Measurements from ENCODE around the gene HSD3B1.

Gene HSD3B1

GRCh38 chr1:119506941-119507340 lies at the start of gene HSD3B1:
TSS of gene HSD3B1 (plus strand) at chr1:119507210. CDS start at chr1:119507477, 267 bp downstream.
- no peak for DNase-seq

DNA sequence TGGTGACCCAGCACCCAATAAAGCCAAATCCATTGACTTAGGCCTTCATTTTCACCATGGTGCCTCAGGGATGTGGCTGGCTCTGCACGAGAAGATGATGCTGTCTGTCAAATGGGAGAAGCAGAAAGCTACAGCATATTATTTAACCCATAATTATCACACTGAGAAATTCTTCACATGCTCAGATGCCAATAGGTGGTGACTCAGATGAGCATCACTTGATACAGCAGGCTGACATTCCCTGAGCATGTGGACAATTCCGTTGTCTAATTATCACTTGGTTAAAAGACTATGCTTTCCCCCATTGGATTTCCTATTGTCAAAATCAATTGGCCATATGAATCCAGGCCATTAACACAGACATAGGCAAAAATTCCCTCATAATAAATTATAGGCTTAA lies 44.0 kb upstream of the HSD3B1 start:
- no peak for DNase-seq

GRCh38 chr1:119463569-119463968 lies 43.4 kb upstream of the HSD3B1 start:
- DNase-seq = no peak

- DNase-seq = no peak
Observed at GRCh38 chr1:119466445-119466844, 40.6 kb upstream of the HSD3B1 start.

DNA sequence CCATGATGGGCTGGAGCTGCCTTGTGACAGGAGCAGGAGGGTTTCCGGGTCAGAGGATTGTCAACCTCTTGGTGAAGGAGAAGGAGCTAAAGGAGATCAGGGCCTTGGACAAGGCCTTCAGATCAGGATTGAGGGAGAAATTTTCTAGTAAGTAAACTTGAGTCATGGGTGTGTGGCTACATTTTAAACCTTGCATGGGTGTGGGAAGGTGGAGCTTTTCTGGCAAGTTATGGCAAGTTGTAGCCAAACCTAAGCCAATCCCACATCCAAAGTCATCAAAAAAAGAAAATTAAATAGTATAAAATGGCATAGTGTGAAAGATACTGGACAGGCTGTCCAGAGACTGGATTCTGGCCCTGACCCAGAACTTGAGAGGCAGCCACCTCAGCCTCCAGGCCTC lies 39.8 kb upstream of the HSD3B1 start:
- no peak for DNase-seq

DNA sequence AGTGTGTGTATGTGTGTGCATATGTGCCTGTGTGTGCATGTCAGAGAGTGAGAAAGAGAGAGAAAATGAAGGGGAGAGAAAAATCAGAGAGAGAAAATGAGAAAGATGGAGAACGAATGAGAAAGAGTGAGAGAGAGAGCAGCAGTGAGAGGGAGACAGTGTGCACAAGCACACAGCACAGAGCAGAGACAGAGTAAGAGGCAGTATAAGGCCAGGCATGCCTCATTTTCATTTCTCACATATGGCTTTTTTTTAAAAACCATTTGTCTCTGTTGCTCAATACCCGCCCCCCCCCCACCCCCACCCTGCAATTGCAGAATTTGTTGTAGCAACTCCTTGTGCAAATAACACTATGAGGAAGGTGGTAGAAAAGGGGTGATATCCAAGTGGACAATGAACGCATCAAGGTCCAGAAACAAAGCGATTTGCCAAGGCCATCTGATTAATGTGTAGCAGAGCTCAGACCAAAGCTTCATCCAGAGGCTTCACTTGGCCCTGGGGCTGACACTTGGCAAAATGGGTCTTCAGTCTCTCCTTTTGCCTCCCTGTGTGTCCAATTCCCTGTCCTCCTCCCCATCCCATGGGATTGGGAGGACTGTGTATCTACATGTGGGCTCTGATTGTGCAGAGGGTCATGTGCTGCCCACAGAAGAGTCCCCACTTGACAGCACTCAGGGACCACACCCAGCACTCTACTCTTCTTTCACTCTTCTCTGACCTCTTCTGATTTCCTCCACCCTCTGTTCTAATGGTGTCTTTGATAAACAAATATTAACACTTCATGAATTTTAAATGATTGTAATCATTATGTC lies 38.9 kb upstream of the HSD3B1 start:
- DNase-seq = no peak

DNA sequence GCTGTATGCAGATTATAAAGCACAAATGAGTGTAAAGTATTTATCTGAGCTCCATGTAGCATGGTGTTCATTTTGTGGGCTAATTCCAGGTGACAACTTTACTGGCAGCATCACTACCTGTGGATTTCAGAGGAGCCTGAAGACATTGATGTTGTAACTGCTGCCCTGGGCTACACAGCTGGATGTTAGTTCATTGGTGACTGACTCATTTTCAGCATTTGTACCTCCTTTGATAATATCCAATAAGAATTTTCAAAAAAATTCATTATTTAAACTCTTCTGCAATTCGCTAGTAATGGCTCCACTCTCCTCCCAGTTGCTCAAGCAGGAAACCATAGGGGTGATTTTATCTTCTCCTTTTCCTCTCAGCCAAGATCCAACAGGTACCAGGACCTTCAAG lies 37.3 kb upstream of the HSD3B1 start:
- no peak for DNase-seq

DNA sequence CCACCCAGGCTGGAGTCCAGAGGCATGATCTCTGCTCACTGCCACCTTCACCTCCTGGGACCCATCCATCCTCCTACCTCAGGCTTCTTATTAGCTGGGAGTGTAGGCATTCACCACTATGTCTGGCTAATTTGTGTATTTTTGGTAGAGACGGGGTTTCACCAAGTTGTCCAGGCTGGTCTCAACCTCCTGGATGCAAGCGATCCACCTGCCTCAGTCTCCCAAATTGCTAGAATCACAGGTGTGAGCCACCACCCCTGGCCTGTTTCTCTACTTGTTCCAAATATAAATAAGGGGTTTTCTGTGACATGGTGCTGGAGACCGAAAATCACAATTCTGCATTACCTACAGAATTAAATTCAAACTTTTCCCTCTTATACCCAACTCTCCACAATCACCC lies 36.6 kb upstream of the HSD3B1 start:
- no peak for DNase-seq

- DNase-seq = no peak
Observed at GRCh38 chr1:119470958-119471357, 36.1 kb upstream of the HSD3B1 start.

DNA sequence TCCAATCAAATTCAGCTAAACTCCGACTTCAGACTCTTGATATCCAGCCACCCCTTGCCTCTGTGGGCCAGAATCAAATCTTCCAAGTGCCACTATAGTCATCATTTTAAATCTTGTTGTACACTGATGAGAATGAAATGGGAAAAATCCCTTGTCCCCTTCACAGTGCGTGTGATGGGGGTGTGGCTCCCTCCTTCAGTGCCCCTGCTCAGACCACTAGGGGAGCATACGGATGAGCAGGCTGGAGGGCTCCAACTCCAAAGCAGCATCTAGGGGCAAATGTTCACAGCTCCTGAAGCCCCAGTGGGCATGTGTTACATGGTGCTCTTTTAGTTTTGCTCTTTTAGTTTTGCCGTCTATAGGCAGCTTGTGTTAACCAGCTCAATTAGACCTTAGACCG lies 35.4 kb upstream of the HSD3B1 start:
- no peak for DNase-seq

- no peak for DNase-seq
Observed at GRCh38 chr1:119472080-119472818, 34.8 kb upstream of the HSD3B1 start.

- DNase-seq = no peak
Observed at GRCh38 chr1:119472819-119473175, 34.2 kb upstream of the HSD3B1 start.

DNA sequence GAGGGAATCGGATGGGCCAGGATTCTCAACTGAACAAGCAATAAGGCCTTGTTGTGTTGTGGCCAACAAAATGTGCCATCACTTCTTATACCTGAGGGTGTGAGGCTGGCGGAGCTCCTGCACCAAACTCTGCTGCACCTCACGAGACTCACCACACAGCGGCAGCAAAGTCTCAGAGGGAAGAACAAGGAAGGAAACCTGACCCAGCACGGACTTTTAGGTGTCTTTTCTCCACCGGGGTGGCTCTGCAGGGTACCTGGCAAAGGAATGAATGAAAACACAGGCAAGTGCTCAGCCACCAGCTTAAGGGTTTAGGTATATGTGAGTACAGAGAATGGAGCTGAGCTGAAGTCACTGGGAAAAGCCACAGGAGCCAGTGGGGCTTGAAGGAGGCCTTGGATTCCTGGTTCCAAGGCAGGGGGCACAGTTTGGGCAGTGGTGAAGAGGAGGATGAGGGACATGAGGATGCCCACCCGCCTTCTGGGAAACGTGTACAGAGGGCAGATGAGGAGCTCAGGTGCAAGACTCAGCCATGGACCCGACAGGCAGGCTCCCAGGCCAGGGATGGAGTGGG lies 31.1 kb upstream of the HSD3B1 start:
- peak; percentile 28 for DNase-seq

GRCh38 chr1:119477710-119478109 lies 29.3 kb upstream of the HSD3B1 start:
- DNase-seq = no peak

GRCh38 chr1:119480175-119480574 lies 26.8 kb upstream of the HSD3B1 start:
- no peak for DNase-seq

GRCh38 chr1:119481951-119482350 lies 25.1 kb upstream of the HSD3B1 start:
- no peak for DNase-seq

GRCh38 chr1:119482517-119483425 lies 24.2 kb upstream of the HSD3B1 start:
- no peak for DNase-seq

DNA sequence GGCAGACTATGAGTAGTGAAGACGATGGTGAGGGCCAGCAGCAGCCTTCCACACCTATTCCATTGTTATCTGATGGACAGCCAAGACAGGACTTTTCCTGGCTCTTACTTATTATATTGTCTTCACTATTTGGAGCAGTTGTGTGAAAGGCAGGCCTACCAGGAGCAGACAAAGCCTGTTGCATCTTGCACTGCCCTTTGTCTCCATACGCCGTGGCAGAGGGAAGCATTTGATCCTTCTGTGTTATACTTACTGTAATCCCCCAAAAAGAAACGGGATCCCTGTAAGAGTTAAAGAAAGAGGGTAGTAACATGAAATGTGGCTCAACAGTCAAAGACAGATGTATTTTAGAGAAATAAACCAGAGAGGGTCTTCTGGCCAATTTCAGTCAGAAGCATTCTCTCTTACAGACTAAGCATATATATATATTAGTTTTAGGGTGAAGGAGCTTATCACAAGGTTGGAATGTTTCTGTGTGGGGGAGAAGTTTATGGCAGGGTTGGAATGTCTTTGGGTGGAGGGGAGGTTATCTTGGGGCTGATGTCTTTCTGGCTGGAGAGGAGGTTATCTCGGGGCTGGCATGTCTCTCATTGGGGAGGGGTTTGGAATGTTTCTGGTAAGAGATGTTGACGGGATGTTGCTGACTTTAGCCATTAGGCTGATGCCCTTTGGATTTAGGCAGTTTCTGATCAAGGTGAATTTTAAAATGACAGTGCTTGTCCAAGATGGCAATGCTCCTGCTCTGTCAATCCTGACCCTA lies 23.4 kb upstream of the HSD3B1 start:
- DNase-seq = no peak

GRCh38 chr1:119485201-119485600 lies 21.8 kb upstream of the HSD3B1 start:
- no peak for DNase-seq

GRCh38 chr1:119488216-119488615 lies 18.8 kb upstream of the HSD3B1 start:
- DNase-seq = no peak

- no peak for DNase-seq
Observed at GRCh38 chr1:119489201-119489600, 17.8 kb upstream of the HSD3B1 start.

DNA sequence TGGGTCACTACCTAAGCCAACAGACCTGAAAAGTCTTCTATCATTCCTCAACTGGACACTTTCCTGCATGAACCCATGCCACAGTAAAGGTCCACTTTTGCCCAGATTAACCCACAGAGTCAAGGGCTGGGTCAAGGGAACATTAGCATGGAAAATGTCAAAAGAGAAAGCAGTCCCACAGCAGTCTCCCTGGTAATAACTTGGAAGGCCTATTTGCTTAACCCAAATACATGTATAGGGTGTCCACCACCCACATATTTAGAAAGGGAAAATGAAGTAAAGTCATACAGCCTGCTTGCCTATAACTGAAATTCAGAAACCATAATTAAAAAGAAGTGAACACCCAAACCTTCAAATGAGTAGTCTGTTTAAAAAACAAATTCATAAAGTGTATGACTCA lies 16.1 kb upstream of the HSD3B1 start:
- no peak for DNase-seq
